ENCODE measurements around the gene FBXO15.

The FBXO15 gene

GRCh38 chr18:74116633-74117554 lies 30.7 kb downstream of the FBXO15 start:
- H3K4me3 ChIP-seq (ENCODE audit: low read length) = no peak overlapping the region
- peak; percentile 88 for TF ChIP-seq CTCF (conservative IDR thresholded peaks at IDR 0.05; ENCODE audit: low read length)
- peak; percentile 47 for DNase-seq (ENCODE audit: low read depth)

- H3K4me3 ChIP-seq (ENCODE audit: low read length) = no peak overlapping the region
- DNase-seq (ENCODE audit: low read depth) = peak; percentile 54
- TF ChIP-seq CTCF (conservative IDR thresholded peaks at IDR 0.05; ENCODE audit: low read length) = no peak
Observed at GRCh38 chr18:74115046-74115445, 32.6 kb downstream of the FBXO15 start.

- TF ChIP-seq CTCF (conservative IDR thresholded peaks at IDR 0.05; ENCODE audit: low read length) = no peak
Observed at GRCh38 chr18:74114116-74114515, 33.5 kb downstream of the FBXO15 start.

GRCh38 chr18:74113711-74114110 lies 33.9 kb downstream of the FBXO15 start:
- H3K4me3 ChIP-seq (ENCODE audit: low read length) = no peak overlapping the region
- DNase-seq (ENCODE audit: low read depth) = peak; percentile 3
- no peak for TF ChIP-seq CTCF (conservative IDR thresholded peaks at IDR 0.05; ENCODE audit: low read length)

More at GRCh38 chr18:74114116-74114515, 33.5 kb downstream of the FBXO15 start:
- peak; percentile 55 for DNase-seq (ENCODE audit: low read depth)
- H3K4me3 ChIP-seq (ENCODE audit: low read length) = no peak overlapping the region

- TF ChIP-seq CTCF (conservative IDR thresholded peaks at IDR 0.05; ENCODE audit: low read length) = no peak
- no peak for DNase-seq (ENCODE audit: low read depth)
Observed at GRCh38 chr18:74110976-74111375, 36.7 kb downstream of the FBXO15 start.

GRCh38 chr18:74110149-74110548 lies 37.5 kb downstream of the FBXO15 start:
- no peak overlapping the region for H3K4me3 ChIP-seq (ENCODE audit: low read length)
- DNase-seq (ENCODE audit: low read depth) = no peak
- TF ChIP-seq CTCF (conservative IDR thresholded peaks at IDR 0.05; ENCODE audit: low read length) = no peak

More at GRCh38 chr18:74110976-74111375, 36.7 kb downstream of the FBXO15 start:
- H3K4me3 ChIP-seq (ENCODE audit: low read length) = no peak overlapping the region

- no peak for DNase-seq (ENCODE audit: low read depth)
- TF ChIP-seq CTCF (conservative IDR thresholded peaks at IDR 0.05; ENCODE audit: low read length) = no peak
- H3K4me3 ChIP-seq (ENCODE audit: low read length) = no peak overlapping the region
Observed at GRCh38 chr18:74108460-74108859, 39.2 kb downstream of the FBXO15 start.
